SK-N-MC (cell line): ENCODE measurements around the gene IMMP2L.

Source experiments
- EZH2 ChIP-seq: fragments of 200-600 bp; sonication (generic); IDR thresholded peaks from one replicate; pipeline ENCODE4 v1.6.1; 2017; ENCODE audit warnings: antibody characterized with exemption
- POLR2AphosphoS5 ChIP-seq: IDR thresholded peaks from 2 replicates; pipeline ENCODE4 v1.6.1; 2012; ENCODE audit warnings: mild to moderate bottlenecking, low read depth, low read length, borderline replicate concordance

DNA sequence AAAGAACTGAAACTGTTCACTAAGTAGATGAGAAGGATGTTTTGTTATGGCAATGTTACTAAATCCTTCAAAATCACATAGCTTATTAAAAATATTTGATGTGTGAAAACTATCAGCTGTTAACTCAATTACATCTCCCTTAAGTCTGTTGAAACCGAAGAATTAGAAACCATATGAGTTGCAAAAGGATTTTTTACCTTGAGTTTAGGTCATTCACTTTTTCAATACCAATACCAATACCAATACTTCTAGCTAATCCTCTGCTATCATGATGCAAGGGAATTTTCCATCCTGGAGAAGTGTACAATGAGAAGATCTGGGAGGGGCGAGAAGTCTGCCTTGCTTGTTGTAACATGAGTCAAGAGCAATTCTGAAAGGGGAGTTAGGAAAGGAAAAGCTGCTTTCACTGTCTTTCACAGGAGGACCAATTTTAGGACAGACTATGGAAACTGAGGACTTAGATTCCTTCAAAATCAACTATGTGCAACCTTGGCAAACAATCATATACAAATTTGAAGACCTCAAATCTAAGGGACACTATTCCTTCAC lies 199.7 kb downstream of the IMMP2L start:
- TF ChIP-seq EZH2 (no peak), POLR2AphosphoS5 (no peak)
